AG20443 (cell line): ENCODE data around the gene CREM.

ENCODE experiments used
- DNase-seq: peaks from one replicate; pipeline ENCODE4 v3.0.0; 2012; ENCODE audit warnings: low spot score, mixed read lengths

Gene CREM

GRCh38 chr10:35136263-35136815 lies 9.7 kb downstream of the CREM start:
- no peak for DNase-seq

- DNase-seq, result no peak
These were observed 13.5 kb downstream of the CREM start for GRCh38 chr10:35140126-35140525.

GRCh38 chr10:35140727-35141126 lies 14.1 kb downstream of the CREM start:
- no peak for DNase-seq

- no peak for DNase-seq
These were observed 23.7 kb downstream of the CREM start for GRCh38 chr10:35150308-35150707.

GRCh38 chr10:35152992-35153391 lies 26.3 kb downstream of the CREM start:
- DNase-seq, result no peak

- no peak for DNase-seq
These were observed 27.1 kb downstream of the CREM start for GRCh38 chr10:35153716-35154115.

- no peak for DNase-seq
These were observed 34.1 kb downstream of the CREM start for GRCh38 chr10:35160743-35161142.

- no peak for DNase-seq
These were observed 35.3 kb downstream of the CREM start for GRCh38 chr10:35161906-35162305.

GRCh38 chr10:35165136-35165535 lies 38.5 kb downstream of the CREM start:
- DNase-seq, result no peak

- no peak for DNase-seq
These were observed 39.2 kb downstream of the CREM start for GRCh38 chr10:35165811-35166210.

GRCh38 chr10:35166607-35167006 lies 40.0 kb downstream of the CREM start:
- no peak for DNase-seq

- no peak for DNase-seq
These were observed 40.7 kb downstream of the CREM start for GRCh38 chr10:35167342-35167741.

GRCh38 chr10:35172146-35172545 lies 45.5 kb downstream of the CREM start:
- no peak for DNase-seq

GRCh38 chr10:35172574-35172973 lies 45.9 kb downstream of the CREM start:
- peak; percentile 32 for DNase-seq

GRCh38 chr10:35178331-35178730 lies 51.7 kb downstream of the CREM start:
- no peak for DNase-seq

GRCh38 chr10:35182631-35183510 lies 56.2 kb downstream of the CREM start:
- no peak for DNase-seq

- DNase-seq, result no peak
These were observed 58.0 kb downstream of the CREM start for GRCh38 chr10:35184527-35185171.

GRCh38 chr10:35185260-35186034 lies 58.8 kb downstream of the CREM start:
- no peak for DNase-seq

GRCh38 chr10:35188954-35189353 lies 62.3 kb downstream of the CREM start:
- no peak for DNase-seq

GRCh38 chr10:35191523-35191922 lies 64.9 kb downstream of the CREM start:
- no peak for DNase-seq

- no peak for DNase-seq
These were observed 66.1 kb downstream of the CREM start for GRCh38 chr10:35192645-35193249.

- DNase-seq, result no peak
These were observed 67.8 kb downstream of the CREM start for GRCh38 chr10:35194471-35194870.
